Pericardium fibroblast (primary cell): ENCODE measurements around the gene SLC38A5. TPM values are rescaled to one million over a fixed set of nuclear protein-coding genes. Genes with fewer than 3 reads are reported as not detected.

Experiments
- total RNA-seq: library from RNA; depleted of rRNA; stranded (reverse); fragments of >200 nt; gene quantifications from 2 replicates; pipeline ENCODE4 v1.2.3, GENCODE V29; 2015

SLC38A5 gene
- 7.7 and 12.6 TPM in 2 replicates for total RNA-seq

GRCh38 chrX:48470110-48470832, at the start of gene SLC38A5:
TSS of gene SLC38A5 (minus strand) at chrX:48470260. CDS start at chrX:48467924, 2,336 bp downstream.

GRCh38 chrX:48508400-48509244, 38.6 kb upstream of the SLC38A5 start, which contains the start of gene PORCN:
TSS of gene PORCN (plus strand) at chrX:48508992. CDS start at chrX:48509821, 829 bp downstream.

DNA sequence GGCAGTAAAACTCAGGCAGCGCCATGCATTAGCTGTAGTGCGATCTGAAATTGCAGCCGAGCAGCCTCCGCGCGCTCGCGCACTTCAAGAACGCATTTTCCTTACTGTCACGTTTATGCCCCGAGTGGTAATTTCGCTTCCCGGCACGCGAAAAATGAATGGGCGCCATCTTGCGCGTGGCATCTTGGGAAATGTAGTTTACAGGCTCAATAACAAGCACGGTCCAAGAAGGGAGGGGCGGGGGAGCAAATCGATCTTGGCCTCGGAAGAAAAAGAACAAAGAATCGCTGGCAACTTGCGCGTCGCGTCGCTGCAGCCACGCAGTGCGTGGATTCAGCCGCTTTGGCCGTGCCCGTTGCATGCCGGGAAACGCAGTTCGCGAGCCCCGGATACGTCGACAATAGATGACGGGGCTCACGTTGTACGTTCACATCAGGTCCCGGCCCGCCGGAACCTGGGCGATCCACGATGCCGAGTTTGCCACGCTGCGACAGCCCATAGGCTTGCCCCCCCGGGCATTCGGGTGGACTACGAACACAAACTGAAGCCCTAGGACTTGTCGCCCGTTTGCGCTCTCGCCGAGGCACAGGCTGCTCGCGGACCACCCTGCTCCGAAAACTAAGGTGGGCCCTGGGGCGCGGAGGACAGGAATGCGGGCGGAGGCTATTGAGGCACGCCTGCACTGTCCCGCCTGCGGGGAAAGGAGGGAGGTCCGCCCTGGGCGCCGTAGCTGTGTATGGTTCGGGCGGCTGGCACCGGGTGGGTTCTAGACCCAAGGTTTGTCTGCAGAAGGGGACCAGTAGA, 5.9 kb upstream of the SLC38A5 start, which contains the start of gene FTSJ1:
FTSJ1 (plus strand) TSS at position 426 of the 804 bp plus-strand sequence. CDS start 1,849 bp downstream, outside the sequence.

GRCh38 chrX:48411860-48412259, 58.2 kb downstream of the SLC38A5 start, which contains the start of gene SSX4B:
TSS of gene SSX4B (minus strand) at chrX:48411960. CDS start at chrX:48411372, 588 bp downstream.

Other genes with a start within 250 kb of the SLC38A5 start
- not detected in 2 replicates for gene SSX1, start 214.9 kb downstream of the SLC38A5 start, total RNA-seq
- not detected in 2 replicates for gene SSX3, start 113.6 kb downstream of the SLC38A5 start, total RNA-seq
- not detected in 2 replicates for gene SSX4, start 86.7 kb downstream of the SLC38A5 start, total RNA-seq
- gene SSX4B, start 58.3 kb downstream of the SLC38A5 start, total RNA-seq = not detected in 2 replicates
- 36.3 and 56.7 TPM in 2 replicates for gene FTSJ1, start 5.9 kb upstream of the SLC38A5 start, total RNA-seq
- 12.3 and 25.0 TPM in 2 replicates for gene PORCN, start 38.7 kb upstream of the SLC38A5 start, total RNA-seq
- 35.2 and 87.9 TPM in 2 replicates for gene EBP, start 51.5 kb upstream of the SLC38A5 start, total RNA-seq
- 5.2 and 11.6 TPM in 2 replicates for gene TBC1D25, start 69.5 kb upstream of the SLC38A5 start, total RNA-seq
- gene RBM3, start 104.2 kb upstream of the SLC38A5 start, total RNA-seq = 174 and 295 TPM in 2 replicates
- gene WDR13, start 127.2 kb upstream of the SLC38A5 start, total RNA-seq = 73.4 and 102 TPM in 2 replicates
- gene WAS, start 213.5 kb upstream of the SLC38A5 start, total RNA-seq = 0.23 TPM in 1 of 2 replicates, not detected in the other
- gene SUV39H1, start 226.5 kb upstream of the SLC38A5 start, total RNA-seq = 1.6 and 2.8 TPM in 2 replicates